Stimulated activated CD4-positive, alpha-beta T cell treated with anti-CD3 and anti-CD28 coated beads, Interleukin-15, amount 100 ng/mL, for 24 hours (primary cell): Measurements from ENCODE around the gene SKAP2.

ENCODE experiments used
- DNase-seq: peaks from one replicate; pipeline ENCODE4 v3.0.0-alpha.2; 2020

SKAP2 gene

DNA sequence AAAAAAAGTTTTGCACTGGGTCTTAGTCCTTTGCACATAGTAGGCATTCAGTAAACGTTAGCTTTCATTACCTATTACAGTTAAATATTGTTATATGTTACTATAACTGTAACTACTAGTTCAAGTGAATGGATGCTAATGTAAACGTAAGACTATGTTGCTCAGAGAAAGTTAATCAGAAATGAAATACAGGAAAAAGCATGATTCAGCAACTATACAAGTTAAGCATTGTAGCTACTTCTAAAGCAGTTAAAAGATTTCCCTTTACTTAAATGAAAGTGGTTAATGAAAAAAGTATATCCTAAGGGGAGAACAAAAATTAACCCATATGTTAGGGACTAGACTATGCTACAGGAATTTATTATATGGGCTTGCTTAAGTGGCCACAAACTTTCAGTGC, 121.2 kb downstream of the SKAP2 start:
- DNase-seq = no peak

DNA sequence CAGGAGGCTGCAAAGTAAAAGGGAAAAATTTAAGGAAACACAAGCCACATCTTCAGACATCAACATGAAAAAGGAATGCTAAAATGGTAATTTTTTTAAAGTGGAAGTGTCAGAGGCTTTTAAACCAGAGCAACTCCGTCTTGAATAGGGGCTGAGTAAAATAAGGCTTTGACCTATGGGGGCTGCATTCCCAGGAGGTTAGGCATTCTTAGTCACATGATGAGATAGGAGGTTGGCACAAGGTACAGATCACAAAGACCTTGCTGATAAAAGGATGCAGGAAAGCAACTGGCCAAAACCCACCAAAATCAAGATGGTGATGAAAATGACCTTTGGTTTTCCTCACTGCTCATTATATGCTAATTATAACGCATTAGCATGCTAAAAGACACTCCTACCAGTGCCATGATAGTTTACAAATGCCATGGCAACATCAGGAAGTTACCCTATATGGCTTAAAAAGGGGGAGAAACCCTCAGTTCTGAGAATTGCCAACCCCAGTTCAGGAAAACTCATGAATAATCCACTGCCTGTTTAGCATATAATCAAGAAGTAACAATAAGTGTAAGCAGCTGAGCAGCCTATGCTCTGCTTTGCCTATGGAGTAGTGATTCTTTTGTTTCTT, 128.3 kb downstream of the SKAP2 start:
- no peak for DNase-seq

DNA sequence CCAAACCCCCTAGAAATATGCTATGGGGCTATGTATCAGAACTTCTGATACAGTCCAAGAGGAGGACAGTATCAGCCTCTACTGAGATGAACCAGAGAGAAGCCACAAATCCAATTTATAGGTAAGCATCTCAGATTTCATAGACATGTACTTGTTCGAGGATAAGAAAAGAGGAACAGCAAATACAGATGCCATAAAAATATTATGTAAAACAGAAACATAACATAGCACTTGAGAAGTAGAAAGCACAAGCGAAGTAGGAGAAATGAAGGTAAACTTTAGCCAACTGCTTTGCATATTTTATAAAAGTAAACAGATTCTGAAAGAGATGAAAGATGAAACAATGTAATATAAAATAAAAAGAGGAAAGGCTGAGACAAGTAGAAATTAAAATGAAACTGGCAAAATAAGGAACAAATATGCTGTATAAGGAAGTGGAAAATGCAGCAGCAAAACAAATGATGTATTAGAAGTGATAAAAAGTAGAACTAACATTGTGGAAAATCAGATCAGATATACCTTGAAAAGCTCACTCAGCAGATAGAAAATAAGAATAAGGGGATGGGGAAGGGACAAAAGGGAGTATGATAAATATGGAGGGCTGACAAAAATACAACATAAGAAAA, 135.1 kb downstream of the SKAP2 start:
- DNase-seq = no peak

DNA sequence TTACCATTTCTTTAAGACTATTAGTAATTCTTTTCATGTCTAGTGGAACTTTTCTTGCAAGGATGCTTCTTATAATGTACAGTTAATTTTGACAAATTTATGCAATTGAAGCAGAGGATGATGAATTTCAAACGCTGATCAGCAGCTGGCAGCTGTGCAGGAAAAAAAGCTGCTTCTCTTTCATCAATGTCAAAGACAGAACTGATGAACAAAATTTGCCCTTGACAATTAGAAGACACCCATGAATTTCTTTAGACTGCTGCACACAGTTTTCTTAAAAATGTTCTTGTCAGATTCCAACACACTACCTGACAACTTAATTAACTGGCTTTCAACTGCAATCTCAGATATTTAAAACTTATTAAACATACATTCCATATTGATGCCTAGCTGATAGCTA, 138.3 kb downstream of the SKAP2 start:
- DNase-seq = no peak

DNA sequence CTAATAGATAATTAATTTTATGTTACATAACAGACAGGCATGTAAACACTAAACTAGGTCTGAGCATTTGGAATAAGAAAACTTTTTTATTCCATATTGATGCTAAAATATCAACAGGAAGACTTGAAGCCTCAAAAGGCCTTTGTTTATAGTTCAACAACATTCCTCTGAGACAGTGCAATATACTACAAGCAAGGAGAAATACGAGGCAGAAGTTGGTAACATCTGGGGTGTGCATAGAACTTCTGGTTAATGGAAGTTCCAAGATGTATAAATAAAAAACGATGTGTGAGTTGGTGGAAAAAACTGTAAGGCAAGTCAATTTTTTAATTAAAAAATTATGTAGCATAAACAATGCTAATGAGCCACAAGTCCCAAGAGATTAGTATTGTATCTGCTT, 139.6 kb downstream of the SKAP2 start:
- DNase-seq = no peak

DNA sequence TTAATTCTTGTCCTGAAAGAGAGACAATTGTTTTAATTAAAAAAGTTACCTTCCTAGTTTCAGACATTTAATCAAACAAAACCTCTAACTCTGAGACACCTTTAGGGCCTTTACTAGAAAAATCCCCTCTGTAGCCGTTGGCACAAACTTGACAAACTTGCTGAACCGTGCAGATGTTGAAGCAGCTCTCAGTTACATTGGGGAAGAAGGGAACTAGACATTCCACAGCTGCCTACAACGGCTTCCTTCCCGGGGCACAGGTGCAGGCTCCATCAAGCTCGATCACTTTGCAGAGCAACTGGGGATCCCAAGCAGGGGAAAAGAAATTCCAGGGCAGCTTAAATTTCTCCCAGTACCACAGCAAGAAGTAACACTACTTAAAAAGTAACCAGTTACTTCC, 141.3 kb downstream of the SKAP2 start:
- no peak for DNase-seq

DNA sequence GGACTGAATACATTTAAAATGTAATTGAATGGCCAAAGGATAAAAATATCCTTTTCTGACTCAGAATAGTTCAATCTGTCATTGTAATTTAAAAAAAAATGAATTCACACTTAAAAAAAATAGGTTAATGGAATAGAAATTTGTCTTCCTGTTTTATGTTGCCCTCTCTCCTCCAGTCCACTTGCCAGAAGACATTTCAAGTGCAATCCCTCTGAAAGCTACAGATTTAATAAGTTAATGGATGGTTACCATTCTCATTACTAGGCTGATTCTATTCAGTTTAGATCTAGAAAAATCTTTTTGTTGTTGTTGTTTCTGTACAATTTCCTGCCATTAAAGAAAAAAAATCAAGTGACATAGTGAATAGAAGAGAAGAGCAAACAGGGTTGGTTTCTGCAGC, 142.9 kb downstream of the SKAP2 start:
- DNase-seq = no peak

DNA sequence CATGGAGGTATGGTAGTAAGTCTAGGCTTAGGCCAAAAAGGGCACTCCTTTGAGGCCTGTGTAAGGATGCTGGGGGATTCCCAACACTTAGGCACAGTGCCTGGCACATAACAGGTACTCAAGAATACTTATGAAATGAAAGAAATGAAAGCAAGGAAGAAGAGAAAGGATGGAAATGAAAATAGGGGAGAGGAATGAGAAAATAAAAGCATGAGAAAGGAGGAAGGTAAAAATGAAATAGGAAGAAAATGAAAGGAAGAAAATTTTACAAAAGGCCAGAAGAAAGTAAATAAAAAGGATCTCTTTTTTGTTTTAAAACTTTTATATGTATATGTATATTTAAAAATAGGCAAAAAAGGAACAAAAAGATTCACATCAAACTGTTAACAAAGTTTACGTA, 146.3 kb downstream of the SKAP2 start:
- DNase-seq = no peak

DNA sequence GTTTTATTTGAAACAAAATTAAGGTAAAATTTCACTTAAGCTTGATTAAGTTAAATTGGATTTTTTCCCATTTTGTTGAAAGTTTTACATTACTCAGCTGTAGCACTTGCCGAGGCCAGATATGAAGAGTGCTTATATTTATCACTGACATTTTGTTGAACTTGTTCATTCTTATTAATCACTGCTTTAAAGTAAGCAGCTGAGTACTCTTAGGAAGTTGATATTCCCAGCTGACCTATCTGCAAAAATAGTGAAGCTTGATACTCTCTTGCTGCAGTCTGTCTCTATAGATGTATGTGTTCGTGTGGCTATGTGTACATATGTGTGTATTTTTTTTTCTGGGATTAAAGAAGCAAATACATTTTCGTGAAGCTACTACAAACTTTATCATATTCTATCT, 150.0 kb downstream of the SKAP2 start:
- DNase-seq = no peak

DNA sequence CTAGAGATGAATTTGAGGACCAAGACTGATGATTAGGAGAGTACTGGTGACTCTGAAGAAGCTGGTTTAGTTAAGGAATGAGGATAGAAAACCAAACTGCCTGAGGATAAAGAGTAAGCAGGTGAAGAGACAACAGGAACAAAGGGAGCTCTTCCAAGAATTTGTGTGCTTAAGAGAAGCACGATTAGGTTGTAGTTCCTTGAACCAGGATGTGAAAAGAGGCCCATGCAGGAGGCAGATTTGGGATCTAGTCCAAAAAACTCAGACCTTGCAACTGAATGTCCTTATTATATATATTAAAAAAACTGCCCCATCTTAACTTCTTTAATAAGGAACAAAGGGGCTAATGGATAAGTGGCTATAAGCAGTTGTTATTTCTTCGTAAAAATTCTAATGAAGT, 150.4 kb downstream of the SKAP2 start:
- no peak for DNase-seq

DNA sequence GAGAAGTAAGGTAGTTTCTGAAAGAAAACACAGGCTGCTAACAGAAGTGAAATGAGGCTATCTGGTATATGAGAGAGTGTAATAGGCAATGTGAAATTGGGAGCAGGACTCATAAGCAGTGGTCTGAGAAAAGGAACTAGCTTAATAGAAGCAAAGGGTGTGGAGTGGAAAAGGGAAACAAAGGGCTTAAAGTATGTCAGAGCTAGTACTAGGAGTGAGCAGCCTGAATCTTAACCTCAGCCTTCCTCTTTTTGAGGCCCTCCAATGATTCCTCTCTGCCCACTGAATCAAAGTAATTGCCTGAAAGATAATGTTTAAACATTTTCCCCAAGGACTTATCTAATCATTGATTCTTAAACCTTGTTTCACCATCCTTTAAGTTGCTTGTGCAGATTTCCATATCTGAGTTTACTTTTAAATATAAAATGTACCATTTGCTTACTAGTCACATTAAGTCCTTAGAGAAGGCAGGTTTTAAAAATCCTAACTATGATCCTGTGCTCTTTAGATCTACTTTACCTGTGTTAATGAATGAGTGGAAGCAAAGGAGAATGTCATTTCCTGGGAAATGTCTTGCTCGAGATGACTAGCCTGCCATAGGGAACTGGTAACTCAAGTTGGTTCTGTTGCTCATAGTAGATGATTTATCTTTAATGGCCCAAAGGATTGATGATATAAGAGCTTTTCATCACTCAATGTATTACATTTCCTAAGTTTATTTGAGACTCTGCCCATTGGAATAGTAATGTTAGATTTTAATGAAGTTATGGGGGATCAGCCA, 155.0 kb downstream of the SKAP2 start:
- DNase-seq = no peak

DNA sequence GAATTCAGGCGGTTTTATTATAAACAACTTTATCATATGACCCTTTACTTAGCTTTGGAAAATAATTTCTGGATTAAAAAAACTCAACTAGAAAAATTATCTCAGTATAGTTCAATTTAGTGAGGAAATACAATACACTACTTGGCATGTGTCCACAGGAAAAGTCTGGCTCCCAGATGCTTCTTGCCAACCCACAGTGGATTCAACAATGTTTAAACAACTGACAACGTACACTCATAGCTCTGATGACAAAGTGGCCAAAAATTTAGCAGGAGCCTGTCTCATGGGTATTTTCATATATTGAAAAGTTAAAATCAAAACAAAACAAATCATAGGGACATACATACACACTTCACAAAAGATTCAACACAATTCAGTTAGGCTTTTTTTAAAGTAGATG, 158.8 kb downstream of the SKAP2 start:
- DNase-seq = no peak

DNA sequence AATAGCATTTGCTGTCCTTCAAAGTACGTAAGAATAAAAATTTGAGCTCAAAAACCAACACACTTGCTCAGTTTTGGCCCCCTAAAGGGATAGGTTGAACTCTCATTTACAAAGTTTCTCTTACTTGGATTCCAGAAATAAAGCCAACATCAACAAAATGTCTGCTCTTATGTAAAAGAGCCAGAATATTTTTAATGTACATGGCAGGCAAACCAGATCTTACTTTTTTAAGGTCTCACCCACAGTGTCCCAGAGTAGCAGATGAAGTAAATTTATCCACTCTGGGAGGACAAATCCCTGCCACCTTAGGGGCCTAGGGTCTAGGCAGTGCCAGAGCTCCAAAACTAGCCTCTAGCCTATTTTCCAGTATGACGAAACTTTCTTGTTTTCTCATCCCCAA, 159.6 kb downstream of the SKAP2 start:
- no peak for DNase-seq

DNA sequence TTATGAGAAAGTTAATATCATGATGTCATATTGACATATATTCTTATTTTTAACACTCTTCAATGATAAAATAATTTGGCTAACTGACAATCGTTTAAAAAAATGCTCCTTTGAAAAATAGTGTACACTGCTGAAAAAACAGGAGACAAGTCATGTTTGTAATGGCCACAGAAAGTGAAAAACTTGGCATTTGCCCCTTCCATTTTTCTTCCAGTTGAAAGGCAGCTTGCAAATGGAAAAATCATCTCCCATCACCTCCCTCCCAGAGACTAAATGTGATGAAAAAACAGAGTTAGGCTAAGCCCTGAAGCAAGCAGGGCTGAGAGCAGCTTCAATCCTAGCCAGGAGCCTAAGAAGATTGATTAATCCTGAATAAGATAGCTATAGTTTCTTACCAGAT, 160.4 kb downstream of the SKAP2 start:
- DNase-seq = no peak

DNA sequence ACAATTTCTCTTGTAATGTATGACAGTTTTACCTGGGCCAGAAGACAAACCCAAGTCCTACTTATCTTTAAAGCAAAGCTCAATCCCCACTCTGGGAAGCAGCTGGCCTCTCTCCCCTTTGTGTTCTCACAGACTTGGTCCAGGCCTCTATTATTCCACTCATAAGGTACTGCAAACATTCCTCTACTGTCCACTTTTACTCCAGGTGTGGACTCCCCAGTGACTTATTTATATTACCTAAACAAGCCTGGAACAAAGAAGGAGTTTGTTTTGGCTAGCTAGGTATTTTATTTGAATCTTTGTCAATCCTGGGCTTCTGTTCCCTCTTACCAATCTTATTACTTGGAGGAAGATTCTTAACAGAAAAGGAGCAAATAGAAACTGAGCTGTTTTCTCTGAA, 163.5 kb downstream of the SKAP2 start:
- no peak for DNase-seq

DNA sequence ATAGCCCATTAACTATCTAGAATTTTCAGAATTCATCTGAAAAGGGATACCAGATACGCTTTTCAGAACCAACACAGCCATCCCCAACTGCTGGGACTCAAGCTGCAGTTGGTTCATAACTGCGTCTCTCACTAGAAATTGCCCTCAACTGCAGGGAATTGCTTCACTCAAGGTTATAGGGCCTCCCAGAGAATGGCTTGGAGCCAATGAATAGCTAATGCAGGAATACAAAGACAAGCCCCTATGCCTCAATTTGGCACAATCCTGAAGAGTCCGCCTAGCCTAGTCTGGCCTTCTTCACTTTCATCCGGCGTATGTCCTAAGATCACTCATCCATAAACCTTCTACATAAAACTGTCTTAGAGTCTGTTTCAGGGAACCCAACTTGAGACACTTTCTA, 164.0 kb downstream of the SKAP2 start:
- no peak for DNase-seq

DNA sequence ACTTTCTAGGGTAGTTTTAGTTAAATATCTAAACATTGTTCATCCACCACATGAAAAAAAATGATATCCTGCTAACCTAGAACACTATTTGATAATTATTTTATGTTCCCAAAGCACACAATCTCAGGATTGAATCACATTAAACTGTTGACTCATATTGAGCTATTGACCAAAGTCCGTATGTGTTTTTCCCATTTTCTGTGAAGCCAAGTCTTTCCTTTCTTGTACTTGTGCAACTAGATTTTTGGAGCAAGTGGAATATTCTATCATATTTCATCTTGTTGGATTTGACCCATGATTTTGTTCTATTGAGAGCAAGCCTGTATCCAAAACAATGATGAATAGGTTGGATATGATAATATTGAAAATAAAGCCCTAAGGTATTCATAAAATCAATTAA, 164.6 kb downstream of the SKAP2 start:
- DNase-seq = no peak

DNA sequence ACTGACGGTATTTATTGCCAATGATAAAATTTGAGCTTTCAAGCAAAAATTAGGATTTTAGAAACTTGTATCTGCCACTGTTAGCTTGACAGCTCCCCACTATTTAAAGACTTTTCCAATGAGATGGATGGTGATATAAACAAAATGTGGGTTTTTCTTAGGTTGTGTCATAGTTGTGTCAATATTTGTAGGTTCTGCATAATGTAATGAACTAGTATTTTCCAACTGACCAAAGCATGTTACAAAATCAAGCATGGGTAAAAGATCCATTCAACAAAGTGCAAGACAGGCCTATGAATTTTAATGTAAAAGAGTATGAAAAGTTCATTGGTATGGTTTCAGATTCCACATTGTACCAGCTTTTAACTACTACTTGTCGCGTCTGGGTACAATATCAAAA, 165.6 kb downstream of the SKAP2 start:
- DNase-seq = no peak

DNA sequence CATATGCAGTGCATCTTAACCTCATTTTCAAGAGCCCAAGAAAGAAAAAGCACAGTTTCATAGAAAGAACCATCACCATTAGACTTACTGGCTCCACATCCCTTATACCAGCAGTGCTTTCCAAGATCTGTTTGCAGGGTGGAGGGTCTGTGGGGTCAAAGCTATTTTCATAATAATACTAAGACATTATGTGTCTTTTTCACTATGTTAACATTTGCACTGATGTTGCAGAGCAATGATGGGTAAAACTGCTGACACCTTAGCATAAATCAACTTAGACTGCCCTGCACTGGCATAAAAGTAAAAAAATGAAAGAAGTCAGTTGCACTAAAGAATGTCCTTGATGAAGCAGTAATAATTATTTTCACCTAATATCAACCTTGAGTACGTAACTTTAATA, 166.2 kb downstream of the SKAP2 start:
- no peak for DNase-seq

DNA sequence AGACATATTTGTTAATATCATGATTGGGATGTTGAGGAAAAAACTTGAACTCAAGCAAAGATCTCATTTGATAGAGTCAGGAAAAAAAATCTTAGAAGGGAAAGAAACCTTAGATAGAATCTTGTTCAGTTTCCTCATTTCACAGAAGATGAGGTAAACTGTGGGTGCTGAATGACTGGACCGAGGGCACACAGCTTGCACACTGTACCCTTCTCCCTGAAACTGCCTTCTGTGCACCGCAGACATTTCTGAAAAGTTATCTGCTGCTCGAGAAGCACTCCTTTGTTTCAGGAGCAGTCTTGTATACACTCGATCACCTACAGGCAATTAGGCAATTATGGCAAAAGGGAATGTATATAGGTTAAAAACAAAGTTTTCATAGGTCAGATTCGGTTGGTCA, 167.4 kb downstream of the SKAP2 start:
- DNase-seq = no peak

DNA sequence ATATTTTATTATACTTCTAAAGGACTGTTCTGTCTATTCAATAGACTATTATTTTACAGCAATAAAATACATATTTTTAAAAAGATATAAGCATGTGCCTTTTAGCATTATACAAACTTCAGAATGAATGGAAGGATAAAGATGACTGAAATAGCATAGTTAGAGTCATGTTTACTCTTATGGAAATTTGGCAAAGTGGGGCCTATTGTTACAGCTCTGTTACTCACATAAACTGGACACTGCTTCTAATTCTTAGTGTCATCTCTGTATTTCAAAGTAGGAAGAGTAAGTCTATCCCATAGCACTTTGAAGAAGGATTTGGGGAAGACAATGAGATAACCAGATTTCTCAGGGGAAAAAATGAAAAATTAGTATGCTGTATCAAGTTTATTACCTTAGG, 168.2 kb downstream of the SKAP2 start:
- no peak for DNase-seq

DNA sequence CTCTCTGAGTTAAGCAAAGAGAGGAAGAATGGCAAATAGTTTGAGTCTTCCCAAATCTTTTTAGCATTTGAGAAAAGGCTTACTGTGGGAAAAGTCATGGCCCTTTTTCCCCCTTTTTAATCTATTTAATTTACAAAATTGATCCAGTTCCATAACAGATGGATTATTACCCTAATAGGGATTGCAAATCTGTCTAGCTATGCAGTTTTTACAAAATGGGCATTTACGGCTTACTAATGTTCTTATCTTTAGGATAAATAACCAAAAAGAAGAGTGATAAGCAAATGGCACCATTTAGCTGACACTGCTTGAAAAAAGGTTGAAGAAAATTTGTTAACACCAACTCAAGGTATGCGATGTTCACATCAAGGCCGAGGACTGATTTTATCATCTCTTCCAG, 169.7 kb downstream of the SKAP2 start:
- no peak for DNase-seq

DNA sequence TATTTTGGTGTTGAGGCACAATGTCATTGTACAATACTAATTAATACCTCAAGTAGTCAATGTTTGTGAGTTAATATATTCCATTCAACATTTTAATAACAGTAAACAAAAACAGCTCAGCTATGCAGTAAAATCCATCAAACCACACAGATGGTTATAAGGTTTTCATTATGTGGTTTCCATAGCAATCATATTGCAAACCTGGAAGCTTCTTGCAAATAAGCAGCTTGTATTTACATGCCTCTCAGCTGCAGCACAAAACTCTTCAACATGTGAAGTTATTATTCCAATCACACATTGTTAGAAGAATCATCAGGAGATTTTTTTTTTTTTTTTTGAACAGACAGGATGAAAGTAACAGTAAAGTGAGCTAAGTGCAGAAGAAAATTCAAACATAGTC, 170.2 kb downstream of the SKAP2 start:
- no peak for DNase-seq

DNA sequence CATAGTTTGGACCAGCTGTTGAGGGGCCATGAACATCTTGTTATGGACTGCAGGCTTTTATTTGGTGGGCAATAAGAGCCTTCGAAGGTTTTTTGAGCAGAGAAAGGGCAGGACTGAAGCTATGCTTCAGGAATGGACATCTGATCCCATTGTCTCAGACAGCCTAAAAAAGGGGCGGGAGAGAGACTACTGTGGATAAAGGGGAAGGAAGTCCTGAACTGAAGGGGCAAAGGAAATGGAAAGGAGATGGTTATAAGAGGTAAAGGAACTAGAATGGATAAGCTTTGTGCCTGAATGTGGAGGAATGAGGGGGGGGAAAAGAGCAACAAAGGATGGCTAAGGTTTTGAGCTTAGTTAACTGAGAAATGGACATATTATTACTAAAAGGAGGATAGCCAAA, 172.5 kb downstream of the SKAP2 start:
- DNase-seq = no peak

DNA sequence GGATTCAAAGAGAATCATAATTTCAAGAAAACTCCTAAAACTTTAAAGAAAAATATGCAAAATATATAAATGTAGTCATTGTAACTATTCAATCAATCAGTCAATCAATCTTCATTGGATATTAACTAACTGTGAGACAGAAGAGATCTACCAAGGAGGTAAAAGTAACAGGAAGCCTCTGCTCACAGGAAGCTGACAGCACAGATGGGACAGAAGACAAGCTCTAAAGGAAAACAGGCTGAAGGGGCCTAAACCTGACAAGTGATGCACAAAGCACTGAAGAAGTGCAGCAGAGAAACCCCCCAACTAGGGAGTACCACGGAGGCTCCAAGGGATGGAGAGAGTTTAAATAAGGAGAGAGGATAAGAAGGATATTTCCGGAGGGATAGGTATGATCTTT, 173.0 kb downstream of the SKAP2 start:
- DNase-seq = no peak
